NCI-H2029 (cell line): ENCODE measurements around the gene TCF7L1.
"Not testable (repeated sequence)": the region's sequence is repeated elsewhere in the genome, so short reads cannot be mapped to it uniquely, and the experiment has no call there.

Experiments used
- DNase-seq: peaks from one replicate; lab custom pipeline; 2025; lab: John Stamatoyannopoulos, UW

TCF7L1 gene

DNA sequence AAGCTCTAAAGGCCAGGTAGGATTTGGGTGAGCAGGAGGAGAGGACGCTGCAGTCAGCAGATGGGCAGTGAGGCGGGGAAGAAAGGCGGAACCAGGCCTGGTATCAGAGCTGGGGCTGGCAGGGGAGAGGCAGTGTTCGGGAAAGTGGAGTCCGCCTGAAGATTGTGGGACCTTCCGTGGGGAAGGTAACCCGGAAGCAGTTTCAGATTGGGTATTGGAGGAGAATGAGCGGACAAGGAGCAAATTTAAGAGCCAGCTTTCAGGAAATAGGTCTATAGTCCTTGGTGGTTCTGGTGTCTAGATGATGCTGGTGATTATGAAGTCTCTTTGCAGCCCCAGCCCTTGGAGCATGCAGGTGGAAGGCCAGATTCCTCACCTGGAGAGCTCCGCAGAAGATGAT, 51.0 kb downstream of the TCF7L1 start:
- no peak for DNase-seq

DNA sequence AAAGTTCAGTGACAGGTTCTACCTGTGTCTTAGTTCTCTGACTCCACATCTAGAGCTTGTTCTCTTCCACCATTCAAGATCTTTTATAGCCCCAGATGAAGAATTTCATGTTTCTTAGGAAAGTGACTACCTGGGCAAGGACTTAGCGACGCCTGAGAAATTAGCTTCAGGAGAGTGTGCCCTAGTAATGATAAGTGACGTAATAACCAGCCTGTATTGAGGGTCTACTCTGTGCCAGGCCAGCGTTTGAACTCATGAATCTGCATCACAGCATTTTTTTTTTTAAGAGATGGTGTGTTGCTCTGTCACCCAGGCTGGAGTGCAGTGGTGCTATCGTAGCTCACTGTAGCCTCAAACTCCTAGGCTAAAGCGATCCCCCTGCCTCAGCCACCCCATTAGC, 51.8 kb downstream of the TCF7L1 start:
- DNase-seq: no peak

DNA sequence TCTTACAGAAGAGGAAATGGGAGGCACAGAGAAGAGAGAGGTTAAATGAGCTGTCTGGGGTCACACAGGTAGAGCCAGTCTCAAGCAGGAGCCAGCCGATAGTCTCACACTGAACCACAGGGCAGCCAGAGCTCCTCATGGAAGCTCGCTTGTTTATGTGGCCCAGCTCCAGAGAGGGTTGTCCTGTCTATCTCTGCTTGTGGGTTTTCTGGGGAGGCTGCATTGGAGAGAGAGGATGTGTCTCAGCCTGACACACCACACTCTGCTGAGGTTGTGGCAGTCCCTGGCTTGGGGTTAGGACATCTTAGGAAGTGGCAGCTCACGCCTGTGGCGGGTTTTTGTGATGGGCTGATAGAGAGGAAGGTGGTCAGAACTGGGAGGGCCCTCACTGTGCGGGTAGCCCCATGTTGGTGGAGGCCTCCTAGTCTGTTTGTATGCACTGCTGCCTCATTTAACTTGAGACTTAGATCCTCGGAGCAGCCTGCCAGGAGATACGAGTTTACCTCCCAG, 52.3 kb downstream of the TCF7L1 start:
- DNase-seq: no peak

DNA sequence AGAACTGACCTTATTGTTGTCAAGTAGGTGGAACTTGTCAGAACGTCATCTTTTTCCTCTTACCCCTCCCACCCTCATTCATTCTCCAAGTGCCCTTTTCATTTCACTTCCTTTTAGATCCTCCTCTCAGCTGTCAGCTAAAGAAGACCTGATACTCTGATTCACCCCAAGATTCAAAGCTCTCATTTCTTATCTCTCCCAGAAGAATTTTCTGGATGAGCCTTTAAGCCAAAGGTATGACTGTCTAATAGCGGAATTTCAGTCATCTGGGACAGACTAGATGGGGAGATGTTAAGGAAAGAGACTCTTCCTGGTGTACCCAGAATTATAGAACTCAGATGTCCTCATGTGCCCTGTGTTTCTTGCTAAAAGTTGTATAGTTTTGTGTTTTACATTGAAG, 53.9 kb downstream of the TCF7L1 start:
- DNase-seq: no peak

DNA sequence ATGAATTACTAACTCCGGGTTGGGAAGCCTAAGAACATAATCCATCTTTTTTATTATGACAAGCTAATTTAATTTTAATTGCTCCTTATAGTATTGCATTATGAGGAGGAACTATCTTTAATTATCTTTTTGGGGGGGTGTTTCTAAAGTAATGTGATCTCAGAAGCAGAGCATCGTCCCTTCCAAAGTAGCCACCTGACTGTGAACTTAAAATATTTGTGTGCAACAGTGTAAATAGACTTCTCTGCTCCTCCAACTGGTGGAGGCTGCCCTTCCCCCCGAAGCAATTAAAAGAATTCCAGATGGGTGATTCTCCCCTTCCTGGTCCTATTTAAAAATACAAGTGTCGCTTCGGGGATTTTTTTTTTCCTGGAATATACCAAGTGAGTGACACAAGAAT, 55.7 kb downstream of the TCF7L1 start:
- no peak for DNase-seq

DNA sequence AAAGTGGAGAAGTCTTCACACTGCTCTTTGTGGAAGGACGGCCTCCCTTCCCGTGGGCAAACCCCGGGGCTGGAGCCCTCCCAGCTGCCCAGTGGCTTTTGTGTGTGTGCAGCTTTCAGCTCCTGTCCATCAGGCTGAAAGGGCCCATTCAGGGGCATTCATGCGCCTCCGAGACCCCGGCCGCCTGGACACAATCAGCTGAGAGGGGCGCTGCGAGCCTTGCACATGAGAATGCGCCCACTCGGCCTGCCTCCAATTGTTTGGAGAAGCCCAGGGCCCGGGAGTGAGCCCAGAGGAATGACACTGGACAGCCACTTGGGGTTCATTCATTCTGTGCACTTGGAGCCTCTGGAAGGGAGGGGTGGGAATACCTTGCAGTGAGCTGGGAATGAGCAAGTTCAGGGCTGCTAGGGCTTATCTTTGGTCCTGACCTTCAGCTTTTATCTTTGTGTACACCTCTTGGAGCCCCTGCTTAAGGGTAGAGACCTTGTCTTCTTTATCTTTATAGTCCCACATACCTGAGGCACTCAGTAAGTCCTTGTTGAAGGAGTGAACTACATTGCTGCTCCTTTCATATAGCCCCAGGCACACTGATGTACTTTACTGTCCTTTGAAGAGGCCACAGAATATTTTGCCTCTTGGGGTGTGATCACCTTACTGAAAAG, 56.5 kb downstream of the TCF7L1 start:
- DNase-seq: no peak

DNA sequence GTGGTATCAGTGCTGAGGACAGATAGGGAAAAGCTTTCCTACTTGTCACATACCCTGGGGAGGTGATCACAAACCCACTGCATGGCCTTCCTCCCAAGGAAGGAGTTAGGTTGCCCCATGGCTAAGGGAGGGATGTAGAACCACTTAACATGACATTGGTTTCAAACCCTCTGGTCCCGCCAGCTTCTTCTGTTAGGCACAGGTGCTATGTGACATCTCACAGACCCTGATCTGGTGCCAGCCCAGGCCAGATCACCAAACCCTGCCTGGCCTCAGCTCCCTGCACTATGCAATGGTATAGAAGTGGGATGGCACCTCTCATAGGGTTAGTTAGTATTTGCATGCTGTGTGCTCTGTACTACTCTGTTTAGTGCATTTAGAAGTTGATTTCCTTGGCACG, 58.0 kb downstream of the TCF7L1 start:
- no peak for DNase-seq

DNA sequence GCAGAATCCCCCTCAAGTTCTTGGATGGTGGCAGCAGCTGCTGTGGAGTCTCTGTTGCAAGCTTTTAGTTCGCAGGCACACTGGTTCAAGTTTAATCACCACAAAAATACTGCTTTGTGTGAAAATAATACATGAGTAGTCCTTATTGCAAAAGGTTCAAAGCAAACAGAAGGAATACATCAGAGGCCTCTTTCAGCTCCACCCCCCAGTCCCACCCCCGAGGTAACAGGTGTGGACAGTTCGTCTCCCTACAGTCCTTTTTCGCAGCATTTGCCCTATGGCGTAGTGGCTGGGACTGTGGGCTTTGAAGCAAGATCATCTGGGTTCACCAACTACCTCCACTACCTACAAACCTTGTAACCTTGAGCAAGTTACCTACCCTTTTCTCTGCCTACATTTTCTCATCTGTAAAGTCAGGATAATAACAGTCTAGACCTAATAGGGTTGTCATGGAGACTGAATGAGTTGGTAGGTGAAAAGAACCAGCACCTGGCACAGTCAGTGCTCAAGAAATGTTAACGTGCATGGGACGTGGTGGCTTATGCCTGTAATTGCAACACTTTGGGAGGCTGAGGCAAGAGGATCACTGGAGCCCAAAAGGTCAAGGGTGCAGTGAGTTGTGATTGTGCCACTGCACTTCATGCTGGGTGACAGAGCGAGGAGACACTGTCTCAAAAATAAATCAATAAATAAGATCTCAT, 61.7 kb downstream of the TCF7L1 start:
- no peak for DNase-seq

DNA sequence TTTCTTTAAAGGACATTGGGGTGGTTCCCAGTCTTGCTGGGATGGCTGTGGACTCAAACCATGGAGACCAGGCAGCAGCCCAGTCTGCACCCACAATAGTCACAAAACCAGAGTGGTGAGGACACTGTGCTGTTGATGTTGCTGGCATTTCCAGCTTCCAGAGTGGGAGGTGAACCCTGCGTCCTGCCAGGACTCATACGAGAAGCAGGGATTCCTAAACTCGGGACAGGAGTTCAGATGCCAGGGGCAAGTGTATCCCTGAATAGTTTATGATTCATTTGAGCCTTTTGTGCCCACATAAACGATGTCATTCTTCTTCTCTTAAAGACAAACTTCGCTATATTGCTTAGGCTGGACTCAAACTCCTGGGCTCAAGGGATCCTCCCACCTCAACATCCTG, 62.8 kb downstream of the TCF7L1 start:
- no peak for DNase-seq

DNA sequence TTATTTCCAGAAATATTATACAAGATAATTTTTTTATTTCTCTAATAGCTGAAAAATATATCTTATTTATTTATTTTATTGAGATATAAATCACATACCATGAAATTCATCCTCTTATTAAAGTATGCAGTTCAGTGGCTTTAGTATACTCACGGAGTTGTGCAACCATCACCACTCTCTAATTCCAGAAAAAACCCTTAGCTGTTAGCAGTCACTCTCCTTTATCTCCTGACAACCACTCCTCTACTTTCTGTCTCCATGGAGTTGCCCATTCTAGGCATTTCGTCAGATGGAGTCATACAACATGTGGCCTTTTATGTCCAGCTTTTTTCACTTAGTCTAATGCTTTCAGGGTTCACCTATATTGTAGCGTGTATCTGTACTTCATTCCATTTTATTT, 66.5 kb downstream of the TCF7L1 start:
- no peak for DNase-seq

DNA sequence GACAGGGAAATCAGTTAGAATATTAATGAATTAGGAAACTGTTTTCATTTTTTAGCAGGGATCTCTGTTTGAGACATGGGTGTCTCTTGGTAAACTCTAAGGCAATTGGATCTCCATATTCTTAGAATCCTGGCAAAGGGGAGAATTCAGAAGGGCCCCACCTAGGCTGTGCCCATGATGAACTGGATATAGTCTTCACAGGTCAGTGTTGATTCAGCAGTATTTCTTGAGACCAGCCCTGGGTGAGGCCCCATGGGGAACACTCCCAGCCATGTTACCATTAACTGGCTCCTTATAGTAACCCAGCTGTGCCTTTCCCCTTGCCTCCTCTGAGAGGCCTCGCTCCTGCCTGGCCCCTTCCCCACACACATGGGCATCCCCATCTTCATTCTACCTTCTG, 76.7 kb downstream of the TCF7L1 start:
- DNase-seq: no peak

DNA sequence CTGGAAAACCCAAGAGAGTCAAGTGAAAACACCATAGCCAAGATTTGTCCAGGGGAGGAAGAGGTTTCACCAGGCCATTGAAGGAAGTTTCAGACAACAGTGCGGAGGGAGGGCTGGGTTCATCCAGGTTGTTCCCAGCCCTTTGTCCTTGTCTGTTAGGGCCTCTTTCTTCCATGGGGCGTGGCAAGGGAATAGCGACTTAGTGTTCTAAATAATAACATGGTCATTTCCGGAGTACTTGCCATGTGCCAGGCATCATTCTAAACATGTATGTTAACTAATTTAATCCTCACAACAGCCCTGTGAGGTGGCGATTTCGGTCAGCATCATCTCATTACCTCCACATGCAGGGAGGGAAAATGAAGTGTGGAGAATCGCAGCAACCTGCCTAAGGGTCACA, 77.3 kb downstream of the TCF7L1 start:
- no peak for DNase-seq

DNA sequence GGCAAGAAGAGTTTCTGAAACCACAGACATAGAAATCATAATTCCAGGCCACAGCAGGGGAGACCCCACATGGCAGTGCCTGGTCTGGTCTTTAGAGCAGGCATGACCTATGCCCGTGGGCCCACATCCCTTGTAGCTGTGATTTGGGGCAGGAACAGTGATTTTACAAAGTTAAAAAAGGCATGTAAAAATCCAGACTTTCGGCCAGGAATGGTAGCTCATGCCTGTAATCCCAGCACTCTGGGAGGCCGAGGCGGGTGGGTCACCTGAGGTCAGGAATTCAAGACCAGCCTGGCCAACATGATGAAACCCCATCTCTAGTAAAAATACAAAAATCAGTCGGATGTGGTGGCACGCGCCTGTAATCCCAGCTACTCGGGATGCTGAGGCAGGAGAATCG, 78.4 kb downstream of the TCF7L1 start:
- DNase-seq: not testable (repeated sequence)

DNA sequence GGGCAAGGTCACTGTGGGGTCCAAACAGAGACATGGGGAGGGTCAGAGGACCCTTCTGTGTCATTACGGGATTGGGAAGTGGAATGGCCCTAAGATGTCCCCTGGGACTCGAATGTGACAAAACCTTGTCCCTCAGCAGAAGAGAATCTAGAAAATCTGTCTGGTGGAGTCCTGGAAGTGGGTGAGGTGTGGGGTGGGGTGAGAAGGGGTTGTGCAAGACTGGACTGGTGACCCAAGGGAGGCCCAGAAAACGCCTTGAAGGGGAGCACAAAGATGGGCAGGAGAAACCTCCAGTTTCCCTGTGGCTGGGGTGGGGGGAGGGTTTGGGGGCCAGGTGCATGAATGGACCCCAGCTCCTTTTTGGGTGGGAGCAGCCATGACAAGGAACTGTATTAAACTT, 79.6 kb downstream of the TCF7L1 start:
- DNase-seq: no peak

DNA sequence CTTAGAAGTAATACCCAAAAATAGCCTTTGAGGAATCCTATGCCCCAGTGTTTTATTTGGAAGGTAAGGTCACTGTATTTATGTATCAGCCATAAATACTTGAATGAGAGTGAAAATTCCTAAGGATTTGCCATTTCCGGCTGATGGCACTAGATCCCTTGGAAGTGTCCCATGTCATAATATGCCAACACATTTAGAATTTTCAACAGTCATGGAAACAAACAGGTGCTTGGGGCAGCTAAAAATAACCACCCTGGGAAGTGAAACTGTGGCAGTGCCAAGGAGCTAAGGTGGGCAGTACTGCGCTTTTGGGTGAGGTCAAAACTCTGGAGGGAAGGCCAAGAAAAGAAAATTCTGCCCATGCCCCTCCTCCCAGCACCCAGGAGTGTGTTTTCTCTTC, 80.2 kb downstream of the TCF7L1 start:
- no peak for DNase-seq

DNA sequence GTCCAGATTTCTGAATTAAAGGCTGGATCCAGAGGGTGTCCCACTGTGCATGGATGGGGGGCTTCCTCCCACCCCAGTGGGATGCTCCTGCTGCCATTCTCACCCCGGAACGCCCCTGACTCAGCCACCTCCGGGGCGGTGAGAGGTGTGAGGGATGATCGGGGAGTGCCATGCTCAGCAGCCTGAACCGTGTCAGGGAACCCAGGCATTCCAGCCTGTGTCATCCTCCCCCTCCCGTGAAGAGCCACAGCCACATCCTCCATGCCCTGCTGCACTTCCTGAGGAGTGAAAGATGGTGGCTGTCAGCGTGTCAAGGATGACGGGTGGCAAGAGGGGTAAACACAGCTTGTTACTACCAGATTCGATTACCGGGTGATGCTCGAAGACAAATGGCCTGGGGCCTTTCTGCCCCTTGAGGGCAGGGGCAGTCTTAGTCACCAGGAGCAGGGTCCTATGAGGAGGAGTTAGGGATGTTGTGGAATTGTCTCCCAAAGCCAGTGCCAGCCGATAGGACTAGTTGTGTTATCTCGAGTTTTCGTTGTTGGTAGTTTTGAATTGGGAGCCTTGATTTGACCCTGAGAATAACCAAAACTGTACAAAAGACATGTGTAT, 80.8 kb downstream of the TCF7L1 start:
- no peak for DNase-seq

DNA sequence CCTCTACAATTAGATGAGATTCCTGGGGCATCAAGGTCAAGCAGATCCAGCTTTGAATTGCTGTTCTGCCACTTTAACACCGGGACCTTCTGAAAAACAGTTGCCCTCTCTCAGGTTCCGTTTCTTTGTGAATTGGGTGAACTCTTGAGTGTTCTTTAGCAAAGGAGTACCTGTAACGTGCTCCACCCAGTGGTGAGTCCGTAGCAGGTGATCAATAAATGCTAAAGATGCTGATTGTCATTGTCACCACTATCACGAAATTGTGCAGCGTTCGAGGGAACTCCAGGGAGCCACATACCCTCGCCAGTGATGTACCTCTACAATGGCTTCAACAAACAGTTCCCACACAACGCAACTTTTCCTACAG, 81.9 kb downstream of the TCF7L1 start:
- DNase-seq: no peak

DNA sequence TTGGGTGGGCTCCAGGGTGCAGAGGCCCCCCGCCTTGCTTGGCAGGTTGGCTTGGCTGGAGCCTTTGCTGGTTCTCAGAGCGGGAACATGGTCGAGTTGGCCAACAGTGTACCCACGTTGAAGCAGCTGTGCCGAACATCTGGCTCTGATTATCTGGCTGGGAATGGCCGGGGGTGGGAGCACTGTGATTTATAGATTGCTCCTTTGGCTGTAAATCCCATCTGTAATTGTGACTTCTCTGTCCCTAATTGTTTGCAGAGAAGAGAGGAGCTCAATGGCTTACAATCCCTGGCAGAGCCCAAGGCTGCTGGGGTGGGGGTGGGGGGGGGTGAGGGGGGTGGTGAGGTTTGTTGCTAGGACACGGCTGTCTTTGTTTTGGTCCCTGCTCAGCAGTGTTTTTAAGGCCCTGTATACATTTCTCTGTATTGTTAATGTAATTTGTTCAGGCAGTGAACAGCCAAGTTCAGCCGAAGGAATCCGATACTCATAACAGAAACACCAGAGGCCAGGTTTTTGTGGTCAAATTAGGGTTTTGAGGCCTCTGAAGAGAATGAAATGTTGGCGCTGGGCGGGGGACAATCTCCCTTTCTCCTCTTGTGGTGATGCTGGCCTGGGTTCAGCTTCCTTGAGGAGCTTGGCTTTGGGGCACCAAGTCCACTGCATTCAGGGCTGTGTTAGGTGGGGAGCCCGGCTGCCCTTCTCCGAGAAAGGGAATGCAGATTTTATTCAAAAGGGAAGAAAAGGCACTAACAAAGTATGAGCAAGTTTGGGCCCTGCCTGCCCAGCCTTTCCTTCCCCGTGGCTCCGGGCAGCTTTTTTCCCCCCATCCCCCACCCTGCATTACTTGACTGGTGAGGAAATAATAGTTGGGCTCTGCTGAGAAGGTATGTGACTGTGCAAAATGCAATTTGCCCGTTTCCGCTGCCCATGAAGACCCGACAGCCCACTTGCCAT, 82.5 kb downstream of the TCF7L1 start:
- peak; percentile 21 for DNase-seq

DNA sequence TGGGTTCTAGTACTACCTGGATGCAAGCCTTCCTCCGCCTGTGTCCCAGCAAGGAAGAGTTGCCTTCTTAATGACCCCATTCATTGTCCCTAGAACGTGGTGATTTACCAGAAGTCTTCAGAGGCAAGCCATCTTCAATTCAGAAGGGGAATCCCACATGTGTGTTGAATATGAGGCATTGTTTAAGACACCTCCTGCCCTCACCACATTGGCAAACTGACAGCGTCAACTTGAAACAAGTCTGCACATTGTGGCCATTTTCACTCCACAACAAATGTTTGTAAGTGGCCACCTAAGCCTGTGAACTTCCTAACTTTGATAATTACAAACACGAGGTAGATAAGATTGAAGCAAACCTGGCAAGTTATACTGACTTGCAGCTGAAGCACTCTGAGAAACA, 83.7 kb downstream of the TCF7L1 start:
- no peak for DNase-seq

DNA sequence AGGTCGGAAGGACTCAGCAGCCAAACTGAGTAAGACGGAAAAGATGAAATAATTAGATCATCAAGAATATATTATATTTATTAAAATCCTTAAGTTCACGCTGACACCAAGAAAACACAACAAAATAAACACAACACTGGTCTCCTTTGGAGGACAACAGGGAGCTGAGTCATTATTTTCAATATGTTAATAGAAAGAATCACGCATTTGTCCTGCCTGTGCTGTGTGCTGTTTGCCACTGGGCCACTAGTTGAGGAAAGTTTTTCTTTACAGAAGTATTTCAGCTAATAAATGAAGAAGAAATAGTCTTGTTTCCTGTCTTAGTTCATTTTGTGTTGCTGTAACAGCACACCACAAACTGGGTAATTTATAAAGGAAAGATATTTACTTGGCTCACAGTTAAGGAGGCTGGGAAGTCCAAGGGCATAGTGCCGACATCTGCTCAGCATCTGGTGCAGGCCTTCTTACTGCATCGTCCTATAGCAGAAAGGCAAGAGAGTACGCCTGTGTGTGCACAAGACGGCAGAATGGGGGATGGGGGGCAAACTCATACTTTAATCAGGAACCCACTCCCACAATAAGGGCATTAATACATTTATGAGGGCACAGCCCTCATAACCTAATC, 88.0 kb downstream of the TCF7L1 start:
- no peak for DNase-seq

DNA sequence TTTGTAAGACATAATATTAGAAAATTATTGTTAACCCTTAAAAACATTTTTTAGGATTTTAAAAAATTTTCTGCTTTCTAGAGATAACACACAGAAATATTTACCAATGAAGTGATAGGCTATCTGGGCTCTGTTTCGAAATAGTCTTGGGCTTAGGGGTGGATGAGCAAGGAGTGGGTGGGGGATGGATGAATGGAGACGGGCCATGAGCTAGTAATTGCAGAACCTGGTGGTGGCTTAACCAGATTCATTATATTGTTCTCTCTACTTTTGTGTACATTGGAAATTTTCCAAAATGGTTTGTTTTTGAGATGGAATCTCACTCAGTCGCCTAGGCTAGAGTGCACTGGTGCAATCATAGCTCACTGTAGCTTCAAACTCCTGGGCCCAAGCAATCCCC, 89.6 kb downstream of the TCF7L1 start:
- DNase-seq: peak; percentile 85

DNA sequence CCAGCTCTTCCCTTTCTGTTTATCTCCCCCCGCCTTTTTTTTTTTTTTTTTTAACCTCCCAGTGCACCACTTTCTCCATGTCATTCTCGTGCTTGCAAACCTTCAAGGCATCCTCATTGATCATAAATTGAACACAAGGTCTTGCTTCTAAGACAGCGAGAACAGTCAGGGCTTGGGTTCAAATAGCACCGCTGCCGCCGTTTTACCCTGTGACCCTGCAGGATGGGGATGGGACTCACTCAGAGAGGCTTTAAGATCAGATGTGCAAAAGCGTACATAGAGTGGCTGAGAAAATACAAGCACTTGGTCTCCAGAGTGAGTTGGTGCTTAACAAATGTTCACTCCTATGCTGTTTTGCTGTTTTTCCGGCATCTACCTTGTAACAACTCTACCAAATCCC, 93.6 kb downstream of the TCF7L1 start:
- DNase-seq: no peak
